OCI-LY1 (cell line): ENCODE data around the gene OR10H2.

Experiments
- EZH2 ChIP-seq: fragments of 200-600 bp; sonication (generic), shearing (Covaris generic); IDR thresholded peaks from 2 replicates; pipeline ENCODE4 v1.8.0; 2017; ENCODE audit warnings: borderline replicate concordance, mixed run types, mild to moderate bottlenecking, antibody characterized with exemption, low read length, moderate library complexity, mixed read lengths
- TF ChIP-seq, protein P1 (sequence below): fragments of 200-600 bp; sonication (generic), shearing (Covaris generic); IDR thresholded peaks from 2 replicates; pipeline ENCODE4 v1.5.1; 2017; ENCODE audit warnings: mild to moderate bottlenecking, antibody characterized with exemption, low read length, moderate library complexity, mixed read lengths

DNA sequence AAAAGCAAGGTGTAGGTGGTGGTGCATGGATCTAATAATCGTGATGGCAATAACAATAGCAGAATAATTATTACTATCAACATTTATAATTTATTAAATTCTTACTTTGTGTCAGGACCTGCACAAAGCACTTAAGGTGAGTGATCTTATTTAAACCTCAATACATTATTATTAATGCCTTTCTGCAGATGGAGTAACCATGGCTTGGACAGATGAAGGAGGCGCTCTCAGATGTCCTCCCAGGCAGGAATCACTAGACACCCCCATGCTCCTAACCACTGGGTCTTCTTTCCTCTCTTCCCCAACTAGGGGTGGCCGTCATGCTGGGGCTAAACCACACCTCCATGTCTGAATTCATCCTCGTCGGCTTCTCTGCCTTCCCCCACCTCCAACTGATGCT lies at the start of gene OR10H2:
- TF ChIP-seq, protein P1, sequence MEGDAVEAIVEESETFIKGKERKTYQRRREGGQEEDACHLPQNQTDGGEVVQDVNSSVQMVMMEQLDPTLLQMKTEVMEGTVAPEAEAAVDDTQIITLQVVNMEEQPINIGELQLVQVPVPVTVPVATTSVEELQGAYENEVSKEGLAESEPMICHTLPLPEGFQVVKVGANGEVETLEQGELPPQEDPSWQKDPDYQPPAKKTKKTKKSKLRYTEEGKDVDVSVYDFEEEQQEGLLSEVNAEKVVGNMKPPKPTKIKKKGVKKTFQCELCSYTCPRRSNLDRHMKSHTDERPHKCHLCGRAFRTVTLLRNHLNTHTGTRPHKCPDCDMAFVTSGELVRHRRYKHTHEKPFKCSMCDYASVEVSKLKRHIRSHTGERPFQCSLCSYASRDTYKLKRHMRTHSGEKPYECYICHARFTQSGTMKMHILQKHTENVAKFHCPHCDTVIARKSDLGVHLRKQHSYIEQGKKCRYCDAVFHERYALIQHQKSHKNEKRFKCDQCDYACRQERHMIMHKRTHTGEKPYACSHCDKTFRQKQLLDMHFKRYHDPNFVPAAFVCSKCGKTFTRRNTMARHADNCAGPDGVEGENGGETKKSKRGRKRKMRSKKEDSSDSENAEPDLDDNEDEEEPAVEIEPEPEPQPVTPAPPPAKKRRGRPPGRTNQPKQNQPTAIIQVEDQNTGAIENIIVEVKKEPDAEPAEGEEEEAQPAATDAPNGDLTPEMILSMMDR: no peak
- no peak for TF ChIP-seq EZH2
